Progenitor cell of endocrine pancreas (in vitro differentiated cells): Measurements from ENCODE around the gene ROCK2. TPM values are rescaled to one million over a fixed set of nuclear protein-coding genes. Genes with fewer than 3 reads are reported as not detected.
"Not testable (repeated sequence)": the region's sequence is repeated elsewhere in the genome, so short reads cannot be mapped to it uniquely, and the experiment has no call there.

ENCODE experiments used
- DNase-seq: peaks from one replicate; pipeline ENCODE4 v3.0.0; 2021; ENCODE audit warnings: low spot score; ENCODE audit not compliant: unreplicated experiment
- H3K27ac Mint-ChIP-seq: 2 replicates; pipeline ENCODE4 v1.8.0; 2021; ENCODE audit warnings: mild to moderate bottlenecking, moderate library complexity, mixed read lengths
- H3K27me3 Mint-ChIP-seq: 2 replicates; pipeline ENCODE4 v1.8.0; 2021; ENCODE audit warnings: mixed read lengths
- H3K36me3 Mint-ChIP-seq: 2 replicates; pipeline ENCODE4 v1.8.0; 2022; ENCODE audit warnings: mixed read lengths; ENCODE audit not compliant: insufficient read depth
- H3K4me1 Mint-ChIP-seq: 2 replicates; pipeline ENCODE4 v1.8.0; 2021; ENCODE audit warnings: low read depth, mixed read lengths
- H3K4me3 Mint-ChIP-seq: 2 replicates; pipeline ENCODE4 v1.8.0; 2021; ENCODE audit warnings: low read depth, mild to moderate bottlenecking, moderate library complexity, mixed read lengths
- H3K9me3 Mint-ChIP-seq: 2 replicates; pipeline ENCODE4 v1.8.0; 2021; ENCODE audit warnings: low read depth, mixed read lengths
- CTCF ChIP-seq: fragments of 200-600 bp; sonication (generic); IDR thresholded peaks from one replicate; pipeline ENCODE4 v1.5.0; 2021; ENCODE audit warnings: antibody characterized with exemption, mild to moderate bottlenecking; ENCODE audit not compliant: unreplicated experiment
- total RNA-seq: library from RNA; stranded (reverse); gene quantifications from 2 replicates; pipeline ENCODE4 v1.2.1, GENCODE V29; 2021

Gene ROCK2
- total RNA-seq, 1 donor from 2014 or later = 43.8 TPM

DNA sequence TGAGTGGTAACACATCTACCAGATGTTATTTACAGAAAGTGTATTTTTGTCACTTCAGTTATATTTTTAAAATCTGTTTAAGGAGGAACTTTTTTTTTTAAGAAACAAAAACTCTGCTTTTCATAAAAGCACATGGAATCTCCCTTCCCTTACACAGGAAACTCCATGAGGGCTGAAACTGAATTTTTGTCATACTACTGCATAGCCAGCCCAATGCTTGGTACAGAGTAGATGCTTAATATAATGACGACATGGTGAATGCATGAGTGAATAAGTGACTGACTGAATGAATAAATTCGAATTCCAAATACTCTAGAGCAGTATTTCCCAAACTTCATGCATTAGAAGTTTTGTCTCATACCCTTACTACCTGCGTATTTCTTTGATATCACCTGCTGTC lies 86.5 kb downstream of the ROCK2 start:
- no peak for DNase-seq
- TF ChIP-seq CTCF = no peak

GRCh38 chr2:11257078-11257477 lies 87.4 kb downstream of the ROCK2 start:
- TF ChIP-seq CTCF = no peak
- H3K4me3 Mint-ChIP-seq = no peak overlapping the region
- no peak for DNase-seq

More for the DNA sequence above, 86.5 kb downstream of the ROCK2 start:
- H3K27ac Mint-ChIP-seq = no peak overlapping the region
- peaks cover 6% of the 10 kb centered on the region for H3K9me3 Mint-ChIP-seq
- peaks cover 10% of the 10 kb centered on the region for H3K36me3 Mint-ChIP-seq
- peaks cover 5% of the 10 kb centered on the region for H3K4me1 Mint-ChIP-seq
- no peaks in the 10 kb centered on the region for H3K27me3 Mint-ChIP-seq
- H3K4me3 Mint-ChIP-seq = no peak overlapping the region

GRCh38 chr2:11256166-11256565 lies 88.3 kb downstream of the ROCK2 start:
- H3K4me1 Mint-ChIP-seq = peaks cover 8% of the 10 kb centered on the region
- DNase-seq = no peak
- H3K9me3 Mint-ChIP-seq = peaks cover 4% of the 10 kb centered on the region
- H3K27me3 Mint-ChIP-seq = no peaks in the 10 kb centered on the region
- H3K36me3 Mint-ChIP-seq = peaks cover 12% of the 10 kb centered on the region
- no peak overlapping the region for H3K4me3 Mint-ChIP-seq
- TF ChIP-seq CTCF = no peak
- H3K27ac Mint-ChIP-seq = no peak overlapping the region

More at GRCh38 chr2:11257078-11257477, 87.4 kb downstream of the ROCK2 start:
- Mint-ChIP-seq H3K9me3 (peaks cover 4% of the 10 kb centered on the region), H3K4me1 (peaks cover 5% of the 10 kb centered on the region), H3K27me3 (no peaks in the 10 kb centered on the region), H3K27ac (no peak overlapping the region), H3K36me3 (peaks cover 12% of the 10 kb centered on the region)

DNA sequence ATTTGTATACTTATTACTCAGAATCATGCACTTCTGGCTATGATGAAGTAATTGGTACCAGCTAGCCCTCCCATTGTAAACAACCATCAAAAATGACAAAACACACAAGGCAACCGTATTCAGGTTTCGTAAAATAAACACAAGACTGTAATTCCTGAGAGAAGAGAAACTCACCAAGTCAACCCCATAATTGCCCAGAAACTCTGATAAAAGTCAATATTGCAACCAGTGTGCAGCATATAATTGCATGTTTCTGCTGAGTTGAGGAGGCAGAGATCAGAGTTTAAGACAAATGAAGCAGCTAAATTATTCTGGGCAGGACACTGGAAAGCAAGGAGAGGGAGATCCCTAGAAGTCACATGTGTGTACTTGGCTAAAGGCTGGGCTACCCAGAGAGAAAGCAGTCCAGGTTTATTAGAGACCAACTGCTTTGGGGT lies 90.3 kb downstream of the ROCK2 start:
- peaks cover 4% of the 10 kb centered on the region for H3K9me3 Mint-ChIP-seq
- no peak for DNase-seq
- TF ChIP-seq CTCF = no peak
- peak overlapping the region; percentile 25 for H3K27ac Mint-ChIP-seq
- no peaks in the 10 kb centered on the region for H3K27me3 Mint-ChIP-seq
- peaks cover 12% of the 10 kb centered on the region for H3K36me3 Mint-ChIP-seq
- H3K4me3 Mint-ChIP-seq = no peak overlapping the region
- H3K4me1 Mint-ChIP-seq = peaks cover 13% of the 10 kb centered on the region

DNA sequence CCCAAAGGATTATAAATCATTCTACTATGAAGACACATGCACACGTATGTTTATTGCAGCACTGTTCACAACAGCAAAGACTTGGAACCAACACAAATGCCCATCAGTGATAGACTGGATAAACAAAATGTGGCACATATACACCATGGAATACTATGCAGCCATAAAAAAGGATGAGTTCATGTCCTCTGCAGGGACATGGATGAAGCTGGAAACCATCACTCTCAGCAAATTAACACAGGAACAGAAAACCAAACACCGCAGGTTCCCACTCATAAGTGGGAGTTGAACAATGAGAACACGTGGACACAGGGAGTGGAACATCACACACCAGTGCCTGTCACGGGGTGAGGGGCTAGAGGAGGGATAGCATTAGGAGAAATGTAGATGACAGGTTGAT lies 92.0 kb downstream of the ROCK2 start:
- DNase-seq, H3K27me3 Mint-ChIP-seq, H3K4me3 Mint-ChIP-seq, H3K27ac Mint-ChIP-seq, H3K9me3 Mint-ChIP-seq: not testable (repeated sequence)
- peaks cover 13% of the 10 kb centered on the region for H3K4me1 Mint-ChIP-seq
- peaks cover 11% of the 10 kb centered on the region for H3K36me3 Mint-ChIP-seq

- Mint-ChIP-seq H3K27me3 (no peaks in the 10 kb centered on the region), H3K4me1 (peaks cover 19% of the 10 kb centered on the region), H3K27ac (no peak overlapping the region), H3K9me3 (peaks cover 4% of the 10 kb centered on the region), H3K4me3 (no peak overlapping the region), H3K36me3 (peaks cover 9% of the 10 kb centered on the region)
- DNase-seq = no peak
- no peak for TF ChIP-seq CTCF
These were observed 93.8 kb downstream of the ROCK2 start for GRCh38 chr2:11250400-11251196.
